ENCODE data around the gene APOBEC3F.

The APOBEC3F gene

DNA sequence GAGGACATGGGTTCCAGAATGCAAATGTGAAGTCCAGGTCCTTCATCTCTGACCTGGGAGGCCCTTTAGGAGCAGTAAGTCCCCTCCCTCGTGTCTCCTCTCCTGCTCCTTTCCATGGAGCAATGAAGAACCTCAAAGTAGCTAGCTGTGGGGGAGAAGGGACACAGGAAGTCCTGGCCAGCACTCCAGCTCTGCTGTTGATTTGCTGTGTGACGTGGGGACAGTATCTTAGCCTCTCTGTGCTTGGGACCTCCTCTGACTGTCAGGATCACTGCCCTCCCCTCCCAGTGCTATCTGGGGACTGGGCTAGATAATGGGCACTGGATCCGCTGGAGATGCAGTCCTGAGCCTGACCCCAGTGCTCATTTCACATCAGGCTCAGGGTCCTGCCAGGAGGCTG, 55.3 kb downstream of the APOBEC3F start:
- DNase-seq, result no peak

DNA sequence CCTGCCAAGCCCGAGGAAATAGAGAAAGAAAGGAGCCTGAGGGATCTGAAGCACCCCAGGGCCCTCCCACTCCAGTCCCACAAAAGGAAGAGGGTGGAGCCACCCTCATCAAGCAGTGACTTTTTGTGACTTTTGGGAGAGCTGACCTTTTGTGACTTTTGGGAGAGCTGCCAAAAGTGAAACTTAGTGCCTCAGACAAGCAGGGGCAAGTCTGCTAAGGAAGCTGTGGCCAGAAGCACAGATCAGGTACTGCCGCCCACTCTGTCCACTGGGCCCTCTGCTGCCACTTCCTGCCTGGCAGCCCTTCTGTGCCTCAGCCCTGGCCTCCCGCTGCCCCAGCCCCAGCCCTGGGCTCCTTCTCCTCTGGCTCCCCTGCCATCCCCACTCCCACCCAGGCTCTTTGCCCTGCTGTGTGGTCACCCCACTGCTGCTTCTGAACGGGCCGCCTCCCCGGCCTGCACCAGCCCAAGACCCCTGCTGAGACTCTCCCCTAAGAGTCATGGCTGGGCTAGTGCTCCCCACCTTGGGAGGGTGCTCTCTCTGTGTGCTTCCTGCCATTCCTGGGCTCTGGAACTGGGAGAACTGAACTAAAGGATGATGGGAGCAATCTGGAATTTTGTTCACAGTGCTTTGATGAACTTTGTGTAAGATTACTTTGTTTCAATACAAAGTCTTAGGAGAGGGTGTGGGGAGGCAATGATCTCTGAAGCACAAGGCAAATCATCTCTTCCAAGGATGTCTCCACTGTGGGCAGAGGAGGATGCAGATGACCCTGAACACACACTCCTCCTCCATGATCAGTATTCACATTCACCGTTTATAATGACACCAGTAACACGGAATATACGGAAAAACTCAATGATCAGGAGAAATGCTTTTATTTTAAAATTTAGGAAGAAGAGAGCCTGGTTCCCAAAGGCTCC, 56.7 kb downstream of the APOBEC3F start, which contains the start of gene APOBEC3H:
TSS of gene APOBEC3H (plus strand) at position 147 of the 923 bp plus-strand sequence. CDS start 3,035 bp downstream, outside the sequence.
- no peak for DNase-seq

DNA sequence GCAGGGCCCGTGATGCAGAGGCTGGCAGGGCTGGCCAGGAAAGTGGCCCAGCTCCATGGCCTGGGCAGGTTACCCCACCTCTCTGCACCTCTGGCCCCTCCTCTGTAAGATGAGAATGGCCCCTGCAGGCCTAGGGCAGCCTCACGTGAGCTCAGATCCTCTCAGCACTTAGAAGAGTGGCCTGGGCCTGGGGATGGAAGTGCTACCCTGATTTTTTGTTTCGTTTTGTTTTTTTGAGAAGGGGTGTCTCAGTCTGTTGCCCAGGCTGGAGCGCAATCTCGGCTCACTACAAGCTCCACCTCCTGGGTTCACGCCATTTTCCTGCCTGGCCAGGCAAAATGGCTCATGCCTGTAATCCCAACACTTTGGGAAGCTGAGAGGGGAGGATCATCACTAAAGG, 57.4 kb downstream of the APOBEC3F start:
- no peak for DNase-seq

DNA sequence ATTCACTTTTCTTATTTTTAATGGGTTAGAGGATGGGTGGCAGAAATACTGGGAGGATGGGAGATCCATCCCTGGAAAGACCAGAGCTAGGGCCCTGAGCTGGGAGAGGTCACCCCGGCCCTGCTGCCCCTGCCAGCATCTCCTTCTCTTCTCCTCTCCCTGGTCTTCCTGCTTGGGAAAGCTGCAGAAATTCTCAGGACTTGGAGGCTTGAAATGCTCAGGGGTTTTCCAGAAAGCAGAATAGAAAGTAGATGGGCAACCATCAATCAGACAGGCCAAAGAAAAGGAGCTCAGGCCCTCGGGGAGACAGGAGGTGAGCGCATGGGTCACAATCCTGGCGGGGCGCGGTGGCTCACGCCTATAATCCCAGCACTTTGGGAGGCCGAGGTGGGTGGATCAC, 57.9 kb downstream of the APOBEC3F start:
- no peak for DNase-seq

- DNase-seq, result no peak
These were observed 60.6 kb downstream of the APOBEC3F start for GRCh38 chr22:39101226-39101625.

DNA sequence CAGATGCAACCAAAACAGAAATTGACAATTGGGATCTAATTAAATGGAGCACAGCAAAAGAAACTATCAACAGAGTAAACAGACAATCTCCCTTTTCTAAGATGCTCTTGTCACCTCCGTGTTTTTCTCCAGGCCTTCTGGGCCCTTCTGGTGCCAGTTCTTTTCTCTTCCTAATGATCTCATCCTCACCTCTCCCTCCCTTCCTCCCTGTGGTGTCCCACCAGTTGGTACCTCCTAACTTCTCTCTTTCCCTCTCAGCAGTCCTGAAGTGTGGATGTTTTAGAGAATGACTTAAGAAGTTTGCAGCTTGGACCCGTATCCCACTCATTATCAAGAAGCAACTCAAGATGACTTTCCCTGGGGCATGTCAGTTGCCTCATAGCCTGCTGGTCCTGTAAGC, 62.8 kb downstream of the APOBEC3F start:
- DNase-seq, result no peak
